ENCODE measurements around the gene P2RX6.

The P2RX6 gene

GRCh38 chr22:20980523-20980922 is 34.4 kb upstream of the P2RX6 start:
- in situ Hi-C loops (cut with MboI; ENCODE audit: low pct_unique_long_range_greater_than_20kb, low sequenced_read_pairs, unreplicated experiment), result no loop called here
- TF ChIP-seq CTCF (IDR thresholded peaks at IDR 0.05; ENCODE audit: extremely low read depth, insufficient read depth, missing control alignments), result no peak
- no peak for DNase-seq (ENCODE audit: low spot score)

- TF ChIP-seq CTCF (IDR thresholded peaks at IDR 0.05; ENCODE audit: extremely low read depth, insufficient read depth, missing control alignments), result no peak
- in situ Hi-C loops (cut with MboI; ENCODE audit: low pct_unique_long_range_greater_than_20kb, low sequenced_read_pairs, unreplicated experiment), result no loop called here
Measured at GRCh38 chr22:20980938-20981722, 33.8 kb upstream of the P2RX6 start.

GRCh38 chr22:20981787-20982562 is 33.0 kb upstream of the P2RX6 start, which contains the start of gene LZTR1:
LZTR1 (plus strand) TSS chr22:20982297; CDS start chr22:20982372, 75 bp downstream.
- in situ Hi-C loops (cut with MboI; ENCODE audit: low pct_unique_long_range_greater_than_20kb, low sequenced_read_pairs, unreplicated experiment), result no loop called here
- TF ChIP-seq CTCF (IDR thresholded peaks at IDR 0.05; ENCODE audit: extremely low read depth, insufficient read depth, missing control alignments), result peak; percentile 67
- peak; percentile 93 for DNase-seq (ENCODE audit: low spot score)

More at GRCh38 chr22:20980938-20981722, 33.8 kb upstream of the P2RX6 start:
- no peak for DNase-seq (ENCODE audit: low spot score)

- no peak for DNase-seq (ENCODE audit: low spot score)
- in situ Hi-C loops (cut with MboI; ENCODE audit: low pct_unique_long_range_greater_than_20kb, low sequenced_read_pairs, unreplicated experiment), result no loop called here
- TF ChIP-seq CTCF (IDR thresholded peaks at IDR 0.05; ENCODE audit: extremely low read depth, insufficient read depth, missing control alignments), result no peak
Measured at GRCh38 chr22:20982563-20982882, 32.4 kb upstream of the P2RX6 start.

- DNase-seq (ENCODE audit: low spot score), result no peak
- in situ Hi-C loops (cut with MboI; ENCODE audit: low pct_unique_long_range_greater_than_20kb, low sequenced_read_pairs, unreplicated experiment), result no loop called here
- no peak for TF ChIP-seq CTCF (IDR thresholded peaks at IDR 0.05; ENCODE audit: extremely low read depth, insufficient read depth, missing control alignments)
Measured at GRCh38 chr22:20983081-20983771, 31.7 kb upstream of the P2RX6 start.

GRCh38 chr22:20985720-20986119 is 29.2 kb upstream of the P2RX6 start:
- in situ Hi-C loops (cut with MboI; ENCODE audit: low pct_unique_long_range_greater_than_20kb, low sequenced_read_pairs, unreplicated experiment), result no loop called here
- no peak for TF ChIP-seq CTCF (IDR thresholded peaks at IDR 0.05; ENCODE audit: extremely low read depth, insufficient read depth, missing control alignments)

More at GRCh38 chr22:20985720-20986119, 29.2 kb upstream of the P2RX6 start:
- no peak for DNase-seq (ENCODE audit: low spot score)
